ENCODE results near the gene GALNT10. TPM values are rescaled to one million over a fixed set of nuclear protein-coding genes. Genes with fewer than 3 reads are reported as not detected.

Gene GALNT10
- total RNA-seq, 1 experiment from 2014 or later, result 27.8 TPM

DNA sequence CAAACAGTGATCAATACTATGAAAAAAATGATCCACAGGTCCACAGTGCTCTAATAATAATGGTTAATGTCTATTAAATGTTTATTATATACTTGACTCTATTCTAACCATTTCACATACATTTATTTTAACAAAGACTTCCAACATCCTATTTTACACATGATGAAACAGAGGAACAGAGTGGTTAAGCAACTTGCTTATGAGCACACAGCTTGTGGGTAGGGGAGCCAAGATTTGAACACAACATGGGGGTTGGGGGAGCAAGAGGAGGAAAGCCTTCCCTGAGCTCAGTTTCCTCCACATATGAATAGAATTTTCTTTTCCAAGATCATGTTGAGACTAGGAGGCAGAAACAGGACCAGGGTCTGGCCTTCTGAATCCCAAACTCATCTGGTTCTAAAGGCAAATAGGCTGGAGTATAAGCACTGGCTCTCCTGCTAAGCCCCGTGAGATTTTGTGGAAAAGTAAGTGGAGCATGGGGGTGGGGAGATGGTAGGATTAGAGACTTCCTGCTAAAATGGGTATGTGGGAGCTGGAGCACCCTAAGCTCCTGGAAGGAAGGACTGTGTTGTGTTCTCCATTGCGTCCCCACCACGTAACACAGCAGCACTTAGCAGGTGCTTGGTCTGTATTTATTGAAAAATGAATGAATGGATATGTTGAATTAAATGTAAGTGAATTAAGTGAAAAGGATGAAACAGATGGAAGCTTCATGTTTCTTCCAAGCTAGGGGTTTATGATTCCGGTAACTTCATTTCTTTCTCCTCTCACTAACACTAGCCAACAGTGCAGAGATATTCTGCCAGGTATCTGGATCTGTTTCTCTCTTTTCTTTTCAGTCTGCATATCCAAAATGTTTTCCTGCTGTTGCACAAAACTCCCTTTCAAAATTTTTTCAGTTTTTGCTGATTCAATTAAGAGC, 26.9 kb upstream of the GALNT10 start:
- Histone ChIP-seq H3K4me1 (ENCODE audit: control insufficient read depth in 1 of 2, insufficient read depth in 2 of 2, low read length in 2 of 2) (no peaks in the 10 kb centered on the region), H3K9ac (ENCODE audit: low read length) (no peak overlapping the region), H2AFZ (ENCODE audit: low read depth, low read length, poor library complexity, severe bottlenecking) (no peak overlapping the region), H3K9me2 (ENCODE audit: insufficient read depth) (no peaks in the 10 kb centered on the region), H3K9me3 (ENCODE audit: control insufficient read depth in 1 of 2, insufficient read depth in 1 of 2, low read depth in 1 of 2, low read length in 2 of 2) (no peaks in the 10 kb centered on the region), H3K27ac (ENCODE audit: low read depth, low read length) (no peak overlapping the region), H3K79me2 (ENCODE audit: insufficient read depth, low read length) (no peaks in the 10 kb centered on the region), H3K4me3 (replicated peaks in 1 of 2; ENCODE audit: low read depth in 1 of 2, low read length in 2 of 2) (no peak overlapping the region), H4K20me1 (ENCODE audit: insufficient read depth) (no peaks in the 10 kb centered on the region), H3K27me3 (ENCODE audit: insufficient read depth, low read length) (peaks cover 54% of the 10 kb centered on the region), H3K36me3 (ENCODE audit: control insufficient read depth in 1 of 2, insufficient read depth in 2 of 2, low read length in 2 of 2) (no peaks in the 10 kb centered on the region), H3K4me2 (ENCODE audit: low read length) (no peak overlapping the region)
- no TSS peak for BruUV-seq (replicated peaks)
- CTCF ChIA-PET, result no interaction called here
- no peak for TF ChIP-seq SIN3A (IDR thresholded peaks at IDR 0.05; ENCODE audit: low read depth)
- no peak for TF ChIP-seq ELF1 (IDR thresholded peaks at IDR 0.05; ENCODE audit: borderline replicate concordance, low read depth)
- no peak for TF ChIP-seq RAD21 (IDR thresholded peaks at IDR 0.05; ENCODE audit: low read depth)
- no peak for TF ChIP-seq JUND (IDR thresholded peaks at IDR 0.05)
- TF ChIP-seq YY1 (IDR thresholded peaks at IDR 0.05; ENCODE audit: extremely low read depth, insufficient replicate concordance, low read depth, low read length), result no peak
- no peak for TF ChIP-seq ZFX (IDR thresholded peaks at IDR 0.05)
- TF ChIP-seq TCF7L2 (IDR thresholded peaks at IDR 0.05; ENCODE audit: borderline replicate concordance, extremely low read depth, insufficient read depth, insufficient read length), result no peak
- TF ChIP-seq, protein P1, sequence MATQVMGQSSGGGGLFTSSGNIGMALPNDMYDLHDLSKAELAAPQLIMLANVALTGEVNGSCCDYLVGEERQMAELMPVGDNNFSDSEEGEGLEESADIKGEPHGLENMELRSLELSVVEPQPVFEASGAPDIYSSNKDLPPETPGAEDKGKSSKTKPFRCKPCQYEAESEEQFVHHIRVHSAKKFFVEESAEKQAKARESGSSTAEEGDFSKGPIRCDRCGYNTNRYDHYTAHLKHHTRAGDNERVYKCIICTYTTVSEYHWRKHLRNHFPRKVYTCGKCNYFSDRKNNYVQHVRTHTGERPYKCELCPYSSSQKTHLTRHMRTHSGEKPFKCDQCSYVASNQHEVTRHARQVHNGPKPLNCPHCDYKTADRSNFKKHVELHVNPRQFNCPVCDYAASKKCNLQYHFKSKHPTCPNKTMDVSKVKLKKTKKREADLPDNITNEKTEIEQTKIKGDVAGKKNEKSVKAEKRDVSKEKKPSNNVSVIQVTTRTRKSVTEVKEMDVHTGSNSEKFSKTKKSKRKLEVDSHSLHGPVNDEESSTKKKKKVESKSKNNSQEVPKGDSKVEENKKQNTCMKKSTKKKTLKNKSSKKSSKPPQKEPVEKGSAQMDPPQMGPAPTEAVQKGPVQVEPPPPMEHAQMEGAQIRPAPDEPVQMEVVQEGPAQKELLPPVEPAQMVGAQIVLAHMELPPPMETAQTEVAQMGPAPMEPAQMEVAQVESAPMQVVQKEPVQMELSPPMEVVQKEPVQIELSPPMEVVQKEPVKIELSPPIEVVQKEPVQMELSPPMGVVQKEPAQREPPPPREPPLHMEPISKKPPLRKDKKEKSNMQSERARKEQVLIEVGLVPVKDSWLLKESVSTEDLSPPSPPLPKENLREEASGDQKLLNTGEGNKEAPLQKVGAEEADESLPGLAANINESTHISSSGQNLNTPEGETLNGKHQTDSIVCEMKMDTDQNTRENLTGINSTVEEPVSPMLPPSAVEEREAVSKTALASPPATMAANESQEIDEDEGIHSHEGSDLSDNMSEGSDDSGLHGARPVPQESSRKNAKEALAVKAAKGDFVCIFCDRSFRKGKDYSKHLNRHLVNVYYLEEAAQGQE (IDR thresholded peaks at IDR 0.05; ENCODE audit: low read depth), result no peak
- no peak for TF ChIP-seq EZH2 (IDR thresholded peaks at IDR 0.05)
- TF ChIP-seq, protein P2, sequence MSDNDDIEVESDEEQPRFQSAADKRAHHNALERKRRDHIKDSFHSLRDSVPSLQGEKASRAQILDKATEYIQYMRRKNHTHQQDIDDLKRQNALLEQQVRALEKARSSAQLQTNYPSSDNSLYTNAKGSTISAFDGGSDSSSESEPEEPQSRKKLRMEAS (IDR thresholded peaks at IDR 0.05), result no peak
- no peak for TF ChIP-seq EZH2phosphoT487 (IDR thresholded peaks at IDR 0.05; ENCODE audit: borderline replicate concordance)
- no peak for TF ChIP-seq ATF3 (IDR thresholded peaks at IDR 0.05)
- no peak for TF ChIP-seq POLR2AphosphoS5 (IDR thresholded peaks at IDR 0.05; ENCODE audit: low read depth, low read length)
- no peak for TF ChIP-seq FOSL1 (IDR thresholded peaks at IDR 0.05; ENCODE audit: low read depth)
- TF ChIP-seq ZNF274 (IDR thresholded peaks at IDR 0.05; ENCODE audit: low read depth, low read length), result no peak
- no peak for TF ChIP-seq SP1 (IDR thresholded peaks at IDR 0.05; ENCODE audit: low read depth)
- no peak for TF ChIP-seq CEBPB (IDR thresholded peaks at IDR 0.05; ENCODE audit: low read depth)
- no peak for TF ChIP-seq CBX3 (IDR thresholded peaks at IDR 0.05; ENCODE audit: low read depth)
- intact Hi-C loops (cut with micrococcal nuclease), result no loop called here
- no peak for DNase-seq (ENCODE audit: low read depth, low spot score)
- RAD21 ChIA-PET (ENCODE audit: low non-redundant PET in 1 of 2, low total read pairs in 2 of 2, uncharacterized antibody in 2 of 2, unreplicated experiment in 2 of 2), result no interaction called here
- no peak for ATAC-seq
- POLR2A ChIA-PET, result no interaction called here

All from HCT116 (cell line).